ENCODE data around the gene SHROOM1.
A peak's percentile ranks its signal among the peaks of the same experiment; 100 is the strongest.

DNA sequence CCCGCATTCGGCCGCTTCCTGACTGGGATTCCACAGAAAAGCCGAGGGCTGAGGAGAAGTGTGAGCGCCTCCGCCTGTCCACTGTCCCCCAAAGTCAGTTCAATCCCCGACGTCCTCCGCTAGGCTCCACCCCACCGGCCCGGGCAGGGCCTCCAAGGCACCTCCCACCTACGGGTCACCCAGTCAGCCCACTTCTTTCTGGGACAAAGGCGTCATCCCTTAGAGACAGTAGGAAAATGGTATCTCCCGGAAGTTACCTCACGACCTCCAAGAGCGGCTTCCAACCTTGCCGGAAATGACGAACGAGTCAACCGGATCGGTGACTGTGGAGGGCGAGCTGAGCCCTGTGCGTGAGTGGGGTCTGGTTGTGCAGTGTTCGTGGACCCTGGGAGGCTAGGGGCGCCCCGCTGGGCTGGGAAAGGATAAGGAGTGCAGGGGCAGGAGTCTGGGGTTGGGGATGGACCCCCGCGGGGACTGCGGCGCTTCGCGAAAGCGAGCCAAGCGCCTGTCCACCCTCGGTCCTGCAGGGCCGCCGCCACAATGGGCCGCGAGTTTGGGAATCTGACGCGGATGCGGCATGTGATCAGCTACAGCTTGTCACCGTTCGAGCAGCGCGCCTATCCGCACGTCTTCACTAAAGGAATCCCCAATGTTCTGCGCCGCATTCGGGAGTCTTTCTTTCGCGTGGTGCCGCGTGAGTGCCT lies 36.0 kb upstream of the SHROOM1 start, which contains the start of the genes GDF9 and UQCRQ:
- TF ChIP-seq, protein P1, sequence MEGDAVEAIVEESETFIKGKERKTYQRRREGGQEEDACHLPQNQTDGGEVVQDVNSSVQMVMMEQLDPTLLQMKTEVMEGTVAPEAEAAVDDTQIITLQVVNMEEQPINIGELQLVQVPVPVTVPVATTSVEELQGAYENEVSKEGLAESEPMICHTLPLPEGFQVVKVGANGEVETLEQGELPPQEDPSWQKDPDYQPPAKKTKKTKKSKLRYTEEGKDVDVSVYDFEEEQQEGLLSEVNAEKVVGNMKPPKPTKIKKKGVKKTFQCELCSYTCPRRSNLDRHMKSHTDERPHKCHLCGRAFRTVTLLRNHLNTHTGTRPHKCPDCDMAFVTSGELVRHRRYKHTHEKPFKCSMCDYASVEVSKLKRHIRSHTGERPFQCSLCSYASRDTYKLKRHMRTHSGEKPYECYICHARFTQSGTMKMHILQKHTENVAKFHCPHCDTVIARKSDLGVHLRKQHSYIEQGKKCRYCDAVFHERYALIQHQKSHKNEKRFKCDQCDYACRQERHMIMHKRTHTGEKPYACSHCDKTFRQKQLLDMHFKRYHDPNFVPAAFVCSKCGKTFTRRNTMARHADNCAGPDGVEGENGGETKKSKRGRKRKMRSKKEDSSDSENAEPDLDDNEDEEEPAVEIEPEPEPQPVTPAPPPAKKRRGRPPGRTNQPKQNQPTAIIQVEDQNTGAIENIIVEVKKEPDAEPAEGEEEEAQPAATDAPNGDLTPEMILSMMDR (IDR thresholded peaks at IDR 0.05; ENCODE audit: low read depth, low read length): peak; percentile 23
- TF ChIP-seq POLR2A (IDR thresholded peaks at IDR 0.05; ENCODE audit: extremely low read depth, insufficient read length) (peak; percentile 93), MYC (IDR thresholded peaks at IDR 0.05; ENCODE audit: low read depth, low read length) (peak; percentile 75), MAX (IDR thresholded peaks at IDR 0.05; ENCODE audit: low read depth, low read length) (peak; percentile 53)
